Measurements from ENCODE around the gene DDX10. TPM values are rescaled to one million over a fixed set of nuclear protein-coding genes. Genes with fewer than 3 reads are reported as not detected.

DDX10 gene
- total RNA-seq, 2 experiments from 2014 or later: 32.5 to 42.6 TPM

- no peak for ATAC-seq
- H3K4me1 Mint-ChIP-seq: peaks cover 2% of the 10 kb centered on the region
These were observed 248.3 kb downstream of the DDX10 start for GRCh38 chr11:108913204-108913603.

DNA sequence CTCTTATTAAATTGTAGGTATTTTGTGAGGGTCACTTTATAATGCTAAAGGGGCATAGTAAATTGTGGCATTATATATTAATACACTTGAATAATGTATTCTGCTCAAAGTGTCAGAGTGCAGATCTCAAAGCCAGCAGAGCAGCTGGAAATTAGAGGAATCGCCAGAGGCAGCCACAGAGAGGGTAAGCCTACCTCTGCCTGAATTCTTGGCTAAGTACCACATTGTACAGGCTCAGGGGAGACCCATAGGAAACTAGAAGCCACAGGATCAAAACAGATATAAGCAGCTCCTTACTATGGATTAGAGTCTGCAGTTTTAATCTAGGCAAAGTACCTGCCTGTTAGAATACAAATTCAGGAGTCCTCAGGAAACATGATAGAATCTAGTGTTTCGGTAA lies 249.3 kb downstream of the DDX10 start:
- CTCF ChIA-PET: interaction anchor here (1.0 to 1.4 kb wide), 2 partner anchors 16 to 47 kb away, joined by 4 read pairs; no protein-coding TSS in a partner anchor

More at GRCh38 chr11:108913204-108913603, 248.3 kb downstream of the DDX10 start:
- no peak for DNase-seq
- H3K9me3 Mint-ChIP-seq (ENCODE audit: low read depth): no peaks in the 10 kb centered on the region
- CTCF ChIA-PET: interaction anchor here (1.4 kb wide), 1 partner anchor 17 kb away, joined by 4 read pairs; no protein-coding TSS in a partner anchor
- H3K4me3 Mint-ChIP-seq: no peak overlapping the region
- H3K27ac Mint-ChIP-seq: no peak overlapping the region
- peaks cover 5% of the 10 kb centered on the region for H3K36me3 Mint-ChIP-seq
- no peaks in the 10 kb centered on the region for H3K27me3 Mint-ChIP-seq

GRCh38 chr11:108914981-108915380 lies 250.1 kb downstream of the DDX10 start:
- CTCF ChIA-PET: interaction anchor here (1.0 kb wide), 1 partner anchor 46 kb away, joined by 4 read pairs; no protein-coding TSS in a partner anchor
- peaks cover 2% of the 10 kb centered on the region for H3K4me1 Mint-ChIP-seq
- no peak overlapping the region for H3K27ac Mint-ChIP-seq
- no peak for ATAC-seq
- H3K27me3 Mint-ChIP-seq: no peaks in the 10 kb centered on the region
- peaks cover 8% of the 10 kb centered on the region for H3K36me3 Mint-ChIP-seq
- no peaks in the 10 kb centered on the region for H3K9me3 Mint-ChIP-seq (ENCODE audit: low read depth)
- no peak for DNase-seq
- H3K4me3 Mint-ChIP-seq: no peak overlapping the region

More for the DNA sequence above, 249.3 kb downstream of the DDX10 start:
- ATAC-seq (no peak), DNase-seq (no peak)
- no peak overlapping the region for H3K27ac Mint-ChIP-seq
- no peaks in the 10 kb centered on the region for H3K27me3 Mint-ChIP-seq
- peaks cover 8% of the 10 kb centered on the region for H3K36me3 Mint-ChIP-seq
- no peaks in the 10 kb centered on the region for H3K9me3 Mint-ChIP-seq (ENCODE audit: low read depth)
- peaks cover 2% of the 10 kb centered on the region for H3K4me1 Mint-ChIP-seq
- H3K4me3 Mint-ChIP-seq: no peak overlapping the region

DNA sequence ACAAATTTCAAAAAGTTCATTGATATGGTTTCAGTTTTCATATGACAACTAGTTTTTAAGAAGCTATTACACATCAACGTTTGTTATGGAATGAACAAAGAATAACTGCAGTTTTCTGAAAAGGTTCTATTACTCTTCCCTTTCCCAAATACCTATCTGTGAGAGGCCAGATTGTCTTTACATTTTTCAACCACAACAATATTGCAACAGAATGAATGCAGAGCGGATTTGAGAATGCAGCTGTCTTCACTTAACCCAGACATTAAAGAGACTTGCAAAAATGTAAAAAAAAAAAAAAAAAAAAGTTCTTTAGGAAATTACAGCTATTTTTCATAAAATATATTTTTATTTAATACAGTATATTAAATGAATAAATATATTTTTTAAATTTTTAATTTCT lies 250.8 kb downstream of the DDX10 start:
- CTCF ChIA-PET: no interaction called here

GRCh38 chr11:108916290-108916689 lies 251.4 kb downstream of the DDX10 start:
- ATAC-seq (no peak), DNase-seq (no peak)
- Mint-ChIP-seq H3K36me3 (peaks cover 9% of the 10 kb centered on the region), H3K27ac (no peak overlapping the region), H3K27me3 (no peaks in the 10 kb centered on the region), H3K4me1 (peaks cover 2% of the 10 kb centered on the region), H3K9me3 (ENCODE audit: low read depth) (no peaks in the 10 kb centered on the region), H3K4me3 (no peak overlapping the region)
- CTCF ChIA-PET: no interaction called here

More for the DNA sequence above, 250.8 kb downstream of the DDX10 start:
- Mint-ChIP-seq H3K4me3 (no peak overlapping the region), H3K27me3 (no peaks in the 10 kb centered on the region), H3K4me1 (peaks cover 2% of the 10 kb centered on the region), H3K36me3 (peaks cover 9% of the 10 kb centered on the region), H3K9me3 (ENCODE audit: low read depth) (no peaks in the 10 kb centered on the region), H3K27ac (no peak overlapping the region)
- ATAC-seq (no peak), DNase-seq (no peak)

DNA sequence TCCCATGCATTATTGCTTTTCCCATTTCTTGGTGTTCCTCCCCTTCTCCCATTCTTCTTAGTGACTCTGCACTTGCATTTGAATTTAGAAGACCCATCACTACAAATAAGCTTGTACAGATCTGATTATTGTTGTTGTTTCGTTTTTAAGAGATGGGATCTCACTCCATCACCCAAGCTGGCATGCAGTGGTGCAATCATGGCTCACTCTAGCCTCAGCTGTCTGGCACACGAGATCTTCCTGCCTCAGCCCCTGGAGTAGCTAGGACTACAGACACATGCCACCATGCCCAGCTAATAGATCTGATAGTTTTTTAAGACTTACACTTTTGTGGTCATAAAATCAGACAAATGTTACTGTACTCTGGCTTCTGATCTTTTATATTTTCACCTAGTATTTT lies 252.1 kb downstream of the DDX10 start:
- Mint-ChIP-seq H3K9me3 (ENCODE audit: low read depth) (no peaks in the 10 kb centered on the region), H3K4me3 (no peak overlapping the region), H3K36me3 (peaks cover 9% of the 10 kb centered on the region), H3K27me3 (no peaks in the 10 kb centered on the region), H3K27ac (no peak overlapping the region), H3K4me1 (peaks cover 2% of the 10 kb centered on the region)
- CTCF ChIA-PET: no interaction called here
- no peak for DNase-seq
- no peak for ATAC-seq

DNA sequence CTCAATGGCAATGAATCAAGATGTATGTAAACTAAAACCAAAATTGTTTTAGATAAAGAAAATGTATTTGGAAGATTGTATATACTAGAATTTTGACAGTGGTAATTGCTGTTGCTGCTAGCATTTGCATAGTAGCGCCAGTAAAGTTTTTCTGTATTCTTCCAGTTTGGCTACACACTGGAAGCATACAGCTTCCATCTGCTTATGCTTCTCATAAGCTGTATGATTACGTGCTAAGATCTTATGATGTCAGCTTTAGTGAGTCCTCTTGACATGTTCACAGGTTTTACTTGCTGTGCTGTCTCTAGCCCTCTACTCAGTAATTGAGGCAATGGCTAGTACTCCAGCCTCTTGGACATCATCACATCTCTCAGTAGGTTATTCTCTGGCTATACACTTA lies 256.3 kb downstream of the DDX10 start:
- ATAC-seq (no peak), DNase-seq (no peak)
- Mint-ChIP-seq H3K4me1 (peaks cover 2% of the 10 kb centered on the region), H3K4me3 (no peak overlapping the region), H3K9me3 (ENCODE audit: low read depth) (no peaks in the 10 kb centered on the region), H3K27ac (no peak overlapping the region), H3K36me3 (peaks cover 9% of the 10 kb centered on the region), H3K27me3 (no peaks in the 10 kb centered on the region)
- CTCF ChIA-PET: no interaction called here

DNA sequence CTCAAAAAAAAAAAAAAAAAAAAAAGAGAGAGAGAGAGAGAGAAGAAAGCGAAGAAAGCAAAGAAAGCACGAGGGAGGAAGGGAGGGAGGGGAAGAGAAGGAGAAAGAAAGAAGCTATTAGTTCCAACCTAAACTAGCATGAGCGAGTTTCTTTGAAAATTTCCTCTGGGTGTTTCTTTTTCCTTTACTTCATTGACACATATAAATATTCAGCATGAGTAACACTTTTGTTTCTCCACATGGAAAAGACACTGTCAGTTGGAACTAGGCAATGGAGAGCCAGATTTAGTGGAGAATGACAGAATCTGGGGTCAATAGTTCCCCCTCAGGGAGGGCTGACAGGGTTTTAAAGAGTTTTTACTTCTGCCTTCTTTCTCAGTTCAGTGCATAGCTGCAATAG lies 257.4 kb downstream of the DDX10 start:
- H3K27ac Mint-ChIP-seq: no peak overlapping the region
- H3K36me3 Mint-ChIP-seq: peaks cover 9% of the 10 kb centered on the region
- no peak overlapping the region for H3K4me3 Mint-ChIP-seq
- CTCF ChIA-PET: interaction anchor here (0.5 kb wide), 1 partner anchor 1171 kb away, joined by 3 read pairs; the partner anchor contains the start of gene ZC3H12C
- H3K27me3 Mint-ChIP-seq: no peaks in the 10 kb centered on the region
- H3K4me1 Mint-ChIP-seq: no peaks in the 10 kb centered on the region
- no peaks in the 10 kb centered on the region for H3K9me3 Mint-ChIP-seq (ENCODE audit: low read depth)
- DNase-seq (no peak), ATAC-seq (no peak)

- ATAC-seq (no peak), DNase-seq (no peak)
- Mint-ChIP-seq H3K27me3 (no peaks in the 10 kb centered on the region), H3K4me3 (no peak overlapping the region), H3K9me3 (ENCODE audit: low read depth) (no peaks in the 10 kb centered on the region), H3K27ac (no peak overlapping the region), H3K4me1 (peaks cover 5% of the 10 kb centered on the region), H3K36me3 (peaks cover 4% of the 10 kb centered on the region)
- CTCF ChIA-PET: no interaction called here
These were observed 258.5 kb downstream of the DDX10 start for GRCh38 chr11:108923413-108923812.

DNA sequence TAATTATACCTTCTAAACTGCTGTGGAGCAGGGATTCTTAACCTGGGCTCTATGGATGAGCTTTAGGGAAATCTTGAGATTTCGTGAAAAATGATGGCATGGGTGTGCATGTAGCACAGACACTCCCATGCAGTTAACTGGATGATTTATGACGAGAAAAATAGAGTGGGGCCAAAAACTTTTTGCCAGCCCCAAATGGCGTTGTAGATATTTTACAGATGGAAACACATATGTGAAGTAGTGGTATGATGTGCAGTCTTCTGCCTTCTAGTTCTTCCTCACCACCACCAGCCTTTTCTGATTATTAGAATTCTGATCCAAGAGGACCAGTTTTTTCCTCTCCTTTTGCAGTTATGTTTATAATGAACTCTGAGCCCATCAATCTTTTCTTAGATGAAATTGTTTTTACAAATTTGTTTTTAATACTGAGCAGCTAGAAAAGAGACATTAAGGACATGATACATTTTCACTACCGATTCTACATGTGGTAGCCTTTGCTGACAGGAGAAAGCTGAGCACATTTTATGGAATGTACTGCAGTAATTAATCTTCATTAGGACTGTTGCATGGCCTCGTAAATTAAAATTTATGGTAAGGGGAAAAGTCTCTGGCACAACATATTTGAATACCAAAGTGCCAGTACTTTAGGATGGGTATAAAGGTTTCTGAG lies 261.4 kb downstream of the DDX10 start:
- no peak for DNase-seq
- Mint-ChIP-seq H3K4me1 (peaks cover 5% of the 10 kb centered on the region), H3K27ac (no peak overlapping the region), H3K9me3 (ENCODE audit: low read depth) (no peaks in the 10 kb centered on the region), H3K27me3 (no peaks in the 10 kb centered on the region), H3K4me3 (no peak overlapping the region), H3K36me3 (no peaks in the 10 kb centered on the region)
- ATAC-seq: no peak
- CTCF ChIA-PET: no interaction called here

DNA sequence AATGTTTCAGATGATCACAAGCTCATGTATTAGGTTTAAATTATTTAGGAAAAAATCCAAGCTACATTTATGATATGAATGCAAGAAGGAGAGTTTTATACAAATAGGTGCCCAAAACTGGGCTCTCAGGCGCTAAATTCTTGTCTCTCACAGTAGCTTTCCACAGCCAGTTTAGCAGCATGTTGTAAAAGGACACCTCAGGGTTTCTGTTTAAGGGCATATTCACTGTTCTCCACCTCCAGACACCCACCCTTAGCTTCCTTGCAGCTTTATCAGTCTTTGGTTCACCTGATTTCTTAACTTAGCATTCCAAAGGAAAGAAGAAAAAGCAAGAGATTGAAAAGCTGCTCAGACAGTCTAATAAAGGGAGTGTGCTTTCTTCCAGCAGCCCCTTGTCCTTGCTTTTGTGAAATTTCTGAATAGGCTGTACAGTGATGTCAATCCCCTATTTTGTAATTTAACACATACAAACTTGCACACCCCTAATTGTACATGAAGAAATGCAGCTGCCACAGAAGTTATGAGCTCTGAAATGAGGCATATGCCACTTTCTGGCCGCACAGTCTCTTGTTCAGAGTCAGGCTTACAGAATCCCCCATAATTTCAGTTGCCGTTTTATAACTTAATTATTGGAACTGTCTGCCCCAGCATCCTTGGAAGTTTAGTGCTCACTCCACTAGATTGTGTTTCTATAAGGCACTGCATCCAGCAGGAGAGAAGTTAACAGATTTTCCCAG lies 262.1 kb downstream of the DDX10 start:
- no peaks in the 10 kb centered on the region for H3K9me3 Mint-ChIP-seq (ENCODE audit: low read depth)
- ATAC-seq: no peak
- DNase-seq: no peak
- no peak overlapping the region for H3K27ac Mint-ChIP-seq
- peaks cover 5% of the 10 kb centered on the region for H3K4me1 Mint-ChIP-seq
- no peak overlapping the region for H3K4me3 Mint-ChIP-seq
- no peaks in the 10 kb centered on the region for H3K36me3 Mint-ChIP-seq
- CTCF ChIA-PET: no interaction called here
- H3K27me3 Mint-ChIP-seq: no peaks in the 10 kb centered on the region

DNA sequence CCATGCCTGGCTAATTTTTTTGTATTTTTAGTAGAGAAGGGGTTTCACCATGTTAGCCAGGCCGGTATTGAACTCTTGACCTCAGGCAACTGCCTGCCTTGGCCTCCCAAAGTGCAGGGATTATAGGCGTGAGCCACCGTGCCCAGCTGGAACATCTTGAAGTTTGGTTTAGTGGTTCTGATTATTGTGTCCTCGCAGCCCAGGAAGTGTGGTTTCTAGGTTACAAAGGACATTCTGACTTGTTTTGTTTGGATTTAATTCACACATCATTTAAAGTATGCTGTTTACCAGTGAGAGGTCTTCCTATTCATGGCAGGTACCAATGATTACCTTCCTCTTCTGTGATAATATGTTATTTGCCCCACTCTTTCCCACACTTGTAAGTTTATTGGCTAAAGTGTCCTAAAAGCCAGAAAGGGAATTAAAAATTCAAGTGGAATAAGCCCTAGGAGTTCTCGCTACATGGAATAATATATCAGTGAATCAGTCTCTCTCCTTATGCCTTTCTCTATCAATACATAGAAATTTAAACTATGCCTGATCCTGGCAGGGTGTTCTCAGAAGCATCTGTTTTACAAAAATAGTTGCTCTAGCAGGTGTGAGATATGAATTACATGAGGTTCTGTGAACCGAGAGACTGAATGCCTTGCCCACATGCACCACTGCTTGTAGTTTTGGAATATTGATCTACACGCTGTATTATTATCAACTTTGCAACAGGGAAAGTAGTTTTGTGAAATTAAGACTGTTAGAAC lies 263.1 kb downstream of the DDX10 start:
- Mint-ChIP-seq H3K4me3 (no peak overlapping the region), H3K4me1 (peaks cover 5% of the 10 kb centered on the region), H3K27me3 (no peaks in the 10 kb centered on the region), H3K27ac (no peak overlapping the region), H3K36me3 (no peaks in the 10 kb centered on the region), H3K9me3 (ENCODE audit: low read depth) (no peaks in the 10 kb centered on the region)
- CTCF ChIA-PET: no interaction called here
- ATAC-seq (no peak), DNase-seq (no peak)

GRCh38 chr11:108929241-108929640 lies 264.4 kb downstream of the DDX10 start:
- Mint-ChIP-seq H3K27me3 (no peaks in the 10 kb centered on the region), H3K4me3 (no peak overlapping the region), H3K9me3 (ENCODE audit: low read depth) (no peaks in the 10 kb centered on the region), H3K4me1 (peaks cover 5% of the 10 kb centered on the region), H3K27ac (no peak overlapping the region), H3K36me3 (no peaks in the 10 kb centered on the region)
- CTCF ChIA-PET: interaction anchor here (1.7 kb wide), 1 partner anchor 15 kb away, joined by 4 read pairs; no protein-coding TSS in a partner anchor
- no peak for ATAC-seq
- no peak for DNase-seq
